Right renal cortex interstitium (tissue), 3 donors: ENCODE measurements around the gene DOP1B. TPM values are rescaled to one million over a fixed set of nuclear protein-coding genes. Genes with fewer than 3 reads are reported as not detected.
"Not testable (repeated sequence)": the region's sequence is repeated elsewhere in the genome, so short reads cannot be mapped to it uniquely, and the experiment has no call there.

Experiments
- DNase-seq, 3 donors: peaks; one replicate each; pipeline ENCODE4 v3.0.0-alpha.2; 2013; ENCODE audit warnings: low read depth in 3 of 3, low spot score in 2 of 3
- polyA plus RNA-seq, 3 donors: library from polyadenylated mRNA; unstranded; fragments of 120-200 nt; gene quantifications; one replicate each; pipeline ENCODE4 v1.2.1, GENCODE V29; 2013; ENCODE audit not compliant: insufficient read length in 3 of 3

DOP1B gene
- polyA plus RNA-seq, 3 donors, result 5.4 to 6.4 (median 6.1) TPM

GRCh38 chr21:36199021-36199420 is 42.4 kb downstream of the DOP1B start:
- DNase-seq, result no peak

DNA sequence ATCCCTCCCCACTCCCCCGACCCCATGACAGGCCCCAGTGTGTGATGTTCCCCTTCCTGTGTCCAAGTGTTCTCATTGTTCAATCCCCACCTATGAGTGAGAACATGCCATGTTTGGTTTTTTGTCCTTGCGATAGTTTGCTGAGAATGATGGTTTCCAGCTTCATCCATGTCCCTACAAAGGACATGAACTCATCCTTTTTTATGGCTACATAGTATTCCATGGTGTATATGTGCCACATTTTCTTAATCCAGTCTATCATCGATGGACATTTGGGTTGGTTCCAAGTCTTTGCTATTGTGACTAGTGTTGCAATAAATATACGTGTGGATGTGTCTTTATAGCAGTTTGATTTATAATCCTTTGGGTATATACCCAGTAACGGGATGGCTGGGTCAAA is 43.0 kb downstream of the DOP1B start:
- not testable (repeated sequence) for DNase-seq

GRCh38 chr21:36200081-36200561 is 43.5 kb downstream of the DOP1B start:
- no peak for DNase-seq

DNA sequence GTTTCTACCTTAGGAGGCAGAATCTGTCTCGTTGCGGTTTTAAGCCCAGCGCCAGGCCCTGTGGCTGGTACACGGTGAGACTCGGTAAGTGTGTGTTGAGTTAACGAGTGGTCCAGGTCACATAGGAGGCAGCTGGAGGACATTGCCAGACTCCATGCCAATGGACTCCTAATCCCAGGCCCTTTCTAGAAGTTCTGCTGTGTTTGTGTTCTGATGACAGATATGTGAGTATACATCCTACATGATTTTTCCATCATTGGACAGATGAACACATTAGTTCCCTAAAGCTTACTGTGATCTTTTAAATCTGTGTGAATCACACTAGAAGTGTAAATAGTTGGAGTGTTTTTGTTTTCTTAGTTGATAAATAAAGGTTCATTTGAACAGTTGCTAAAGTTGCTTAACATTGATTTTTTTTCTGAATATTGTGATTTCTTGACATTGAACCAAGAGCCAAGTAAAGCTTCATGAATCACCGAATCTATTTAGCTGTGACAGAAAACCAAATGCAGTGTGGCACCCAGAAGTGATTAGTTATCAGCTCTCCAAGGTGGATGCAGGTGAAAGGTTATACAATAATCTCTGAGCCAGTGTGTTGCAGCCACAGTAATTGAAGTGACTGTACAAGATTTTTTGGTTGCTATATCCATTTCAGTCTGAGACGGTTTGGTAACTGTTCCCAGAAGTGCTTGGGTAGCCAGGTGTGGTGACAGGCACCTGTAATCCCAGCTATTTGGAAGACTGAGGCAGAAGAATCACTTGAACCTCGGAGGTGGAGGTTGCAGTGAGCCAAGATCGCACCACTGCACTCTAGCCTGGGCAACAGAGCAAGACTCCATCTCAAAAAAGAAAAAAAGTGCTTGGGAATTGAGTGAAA is 46.3 kb downstream of the DOP1B start:
- no peak for DNase-seq

DNA sequence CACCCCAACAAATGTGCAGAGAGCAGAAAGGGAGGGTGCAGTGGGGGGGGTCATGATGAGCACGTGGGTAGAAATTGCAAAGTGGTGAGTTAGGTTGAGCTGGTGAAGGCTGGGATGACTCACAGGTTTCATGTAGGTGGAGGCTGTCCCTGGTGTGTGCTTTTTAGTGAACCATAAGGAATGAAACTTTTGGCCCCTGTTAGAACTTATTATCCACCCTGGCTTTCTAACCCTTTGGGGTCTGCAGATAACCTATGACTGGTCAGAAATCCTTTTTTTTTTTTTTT is 46.9 kb downstream of the DOP1B start:
- DNase-seq, result no peak

- DNase-seq, result no peak
Measured at GRCh38 chr21:36204980-36205379, 48.4 kb downstream of the DOP1B start.

GRCh38 chr21:36205962-36206361 is 49.3 kb downstream of the DOP1B start:
- DNase-seq, result no peak

Other genes starting within 250 kb of the DOP1B start
- 10 to 100 TPM; 24.0 to 30.9 (median 27.8) TPM for gene SETD4, start 96.3 kb upstream of the DOP1B start, polyA plus RNA-seq
- 10 to 100 TPM; 62.1 to 68.7 (median 66.0) TPM for gene CBR1, start 86.8 kb upstream of the DOP1B start, polyA plus RNA-seq
- 1 to 10 TPM in 2 of 3 donors, under 1 TPM in 1; 0.89 to 1.6 (median 1.0) TPM for gene CBR3, start 21.7 kb upstream of the DOP1B start, polyA plus RNA-seq
- 10 to 100 TPM; 36.4 to 43.0 (median 39.5) TPM for gene MORC3, start 163.4 kb downstream of the DOP1B start, polyA plus RNA-seq
- 1 to 10 TPM; 8.3 to 9.7 (median 8.6) TPM for gene CHAF1B, start 228.6 kb downstream of the DOP1B start, polyA plus RNA-seq